Esophagus (tissue), 2 donors: ENCODE results near the gene TMEM151B. TPM values are rescaled to one million over a fixed set of nuclear protein-coding genes. Genes with fewer than 3 reads are reported as not detected.
"Not testable (repeated sequence)": the region's sequence is repeated elsewhere in the genome, so short reads cannot be mapped to it uniquely, and the experiment has no call there.

Experiments
- H3K27ac ChIP-seq, 2 donors: one replicate each; pipeline ENCODE4 v1.5.1; 2013; ENCODE audit warnings: low read depth in 2 of 2, mild to moderate bottlenecking in 2 of 2, inconsistent platforms in 1 of 2, low read length in 1 of 2, moderate library complexity in 1 of 2
- H3K27me3 ChIP-seq, 2 donors: one replicate each; pipeline ENCODE4 v1.6.1; 2013; ENCODE audit warnings: low read length in 2 of 2, control low read depth in 1 of 2, mild to moderate bottlenecking in 1 of 2; ENCODE audit not compliant: insufficient read depth in 2 of 2, control insufficient read depth in 1 of 2
- H3K36me3 ChIP-seq, 2 donors: one replicate each; pipeline ENCODE4 v1.6.1; 2013; ENCODE audit warnings: low read length in 1 of 2; ENCODE audit not compliant: control insufficient read depth in 2 of 2, insufficient read depth in 2 of 2
- H3K4me1 ChIP-seq, 2 donors: one replicate each; pipeline ENCODE4 v1.6.1; 2013; ENCODE audit warnings: low read length in 1 of 2; ENCODE audit not compliant: control insufficient read depth in 2 of 2, insufficient read depth in 2 of 2
- H3K4me3 ChIP-seq, 2 donors: one replicate each; pipeline ENCODE4 v1.5.1; 2013; ENCODE audit warnings: low read length in 2 of 2, mild to moderate bottlenecking in 2 of 2, low read depth in 1 of 2, moderate library complexity in 1 of 2
- H3K9me3 ChIP-seq, 2 donors: one replicate each; pipeline ENCODE4 v1.6.1; 2013; ENCODE audit warnings: mild to moderate bottlenecking in 2 of 2, low read depth in 1 of 2, low read length in 1 of 2, moderate library complexity in 1 of 2; ENCODE audit not compliant: control insufficient read depth in 2 of 2, insufficient read depth in 1 of 2
- WGBS, 2 donors: extraction: QIAGEN DNeasy Blood & Tissue Kit; methylation state at CpG; one replicate each; pipeline ENCODE4 v1.1.7; 2013; 5-methylcytosine and 5-hydroxymethylcytosine counted together
- polyA plus RNA-seq, 2 donors: library from polyadenylated mRNA; stranded (reverse); fragments of 200-250 nt; gene quantifications; one replicate each; pipeline ENCODE4 v1.2.3, GENCODE V29; 2013
- donor health status: healthy with polysubstance abuse.
- donor health status: Bipolar disorder and iron deficiency.

TMEM151B gene
- polyA plus RNA-seq, 2 donors, result 0.06 TPM; not detected in 1

GRCh38 chr6:44339763-44340625, 69.7 kb downstream of the TMEM151B start:
- H3K36me3 ChIP-seq, result no peaks in the 10 kb centered on the region
- no peaks in the 10 kb centered on the region for H3K9me3 ChIP-seq
- peak overlapping the region in 1 of 2 donors; percentile 54 for H3K27ac ChIP-seq
- no peaks in the 10 kb centered on the region for H3K4me1 ChIP-seq
- whole genome bisulfite sequencing, 2 donors, result 47 to 50% methylated on average over 7 of the region's 7 CpGs
- H3K4me3 ChIP-seq, result no peak overlapping the region
- peaks cover 0 to 6% of the 10 kb centered on the region in 2 donors for H3K27me3 ChIP-seq

GRCh38 chr6:44341095-44341890, 71.0 kb downstream of the TMEM151B start:
- no peaks in the 10 kb centered on the region for H3K9me3 ChIP-seq
- H3K27me3 ChIP-seq, result peaks cover 0 to 6% of the 10 kb centered on the region in 2 donors

GRCh38 chr6:44342052-44342451, 71.8 kb downstream of the TMEM151B start:
- WGBS, 2 donors, result 40 to 43% methylated on average over 6 of the region's 6 CpGs
- no peak overlapping the region for H3K4me3 ChIP-seq

More at GRCh38 chr6:44341095-44341890, 71.0 kb downstream of the TMEM151B start:
- no peak overlapping the region for H3K27ac ChIP-seq
- H3K4me1 ChIP-seq, result no peaks in the 10 kb centered on the region
- no peaks in the 10 kb centered on the region for H3K36me3 ChIP-seq
- no peak overlapping the region for H3K4me3 ChIP-seq
- WGBS, 2 donors, result 64% methylated on average over 8 of the region's 8 CpGs

GRCh38 chr6:44342489-44342888, 72.2 kb downstream of the TMEM151B start, which contains the start of gene SPATS1:
TSS of gene SPATS1 (plus strand) at chr6:44342650. CDS start at chr6:44343096, 446 bp downstream.
- H3K9me3 ChIP-seq, result no peaks in the 10 kb centered on the region
- WGBS, 2 donors, result 3 to 4% methylated on average over 24 to 31 of the region's 31 CpGs
- no peak within 1 kb of the TSS for H3K27ac ChIP-seq
- H3K4me3 ChIP-seq, result no peak within 1 kb of the TSS
- H3K27me3 ChIP-seq, result peaks cover 0 to 6% of the 10 kb centered on the region in 2 donors
- no peaks in the 10 kb centered on the region for H3K4me1 ChIP-seq
- no peaks in the 10 kb centered on the region for H3K36me3 ChIP-seq

More at GRCh38 chr6:44342052-44342451, 71.8 kb downstream of the TMEM151B start:
- Histone ChIP-seq H3K27ac (no peak overlapping the region), H3K4me1 (no peaks in the 10 kb centered on the region), H3K9me3 (no peaks in the 10 kb centered on the region), H3K36me3 (no peaks in the 10 kb centered on the region), H3K27me3 (peaks cover 0 to 6% of the 10 kb centered on the region in 2 donors)

GRCh38 chr6:44346818-44347217, 76.6 kb downstream of the TMEM151B start:
- H3K4me1 ChIP-seq, H3K36me3 ChIP-seq, H3K27ac ChIP-seq, H3K4me3 ChIP-seq, H3K27me3 ChIP-seq, H3K9me3 ChIP-seq: not testable (repeated sequence)
- WGBS, 2 donors, result 77 to 78% methylated on average over 4 of the region's 4 CpGs

- H3K27me3 ChIP-seq, result no peaks in the 10 kb centered on the region
- 67 to 75% methylated on average over 6 of the region's 6 CpGs for WGBS, 2 donors
- no peaks in the 10 kb centered on the region for H3K4me1 ChIP-seq
- H3K36me3 ChIP-seq, result no peaks in the 10 kb centered on the region
- H3K9me3 ChIP-seq, result no peaks in the 10 kb centered on the region
- no peak overlapping the region for H3K27ac ChIP-seq
- no peak overlapping the region for H3K4me3 ChIP-seq
Measured at GRCh38 chr6:44349904-44350649, 79.8 kb downstream of the TMEM151B start.

- H3K9me3 ChIP-seq, H3K27me3 ChIP-seq, H3K27ac ChIP-seq, H3K4me1 ChIP-seq, H3K36me3 ChIP-seq, H3K4me3 ChIP-seq: not testable (repeated sequence)
- 70 to 74% methylated on average over 4 of the region's 4 CpGs for WGBS, 2 donors
Measured at GRCh38 chr6:44350650-44350994, 80.4 kb downstream of the TMEM151B start.

GRCh38 chr6:44352259-44352658, 82.0 kb downstream of the TMEM151B start:
- Histone ChIP-seq H3K27ac (no peak overlapping the region), H3K4me3 (no peak overlapping the region), H3K9me3 (peaks cover 0 to 3% of the 10 kb centered on the region in 2 donors), H3K36me3 (no peaks in the 10 kb centered on the region), H3K27me3 (no peaks in the 10 kb centered on the region), H3K4me1 (no peaks in the 10 kb centered on the region)
- 84 to 85% methylated on average over 4 of the region's 4 CpGs for WGBS, 2 donors

GRCh38 chr6:44353336-44353735, 83.1 kb downstream of the TMEM151B start:
- WGBS, 2 donors, result 23 to 45% methylated on average over 2 of the region's 2 CpGs
- H3K27ac ChIP-seq, result no peak overlapping the region
- no peak overlapping the region for H3K4me3 ChIP-seq
- H3K9me3 ChIP-seq, result peaks cover 0 to 3% of the 10 kb centered on the region in 2 donors
- H3K36me3 ChIP-seq, result no peaks in the 10 kb centered on the region
- no peaks in the 10 kb centered on the region for H3K4me1 ChIP-seq
- no peaks in the 10 kb centered on the region for H3K27me3 ChIP-seq
